ENCODE measurements around the gene GNAT2.

Gene GNAT2

DNA sequence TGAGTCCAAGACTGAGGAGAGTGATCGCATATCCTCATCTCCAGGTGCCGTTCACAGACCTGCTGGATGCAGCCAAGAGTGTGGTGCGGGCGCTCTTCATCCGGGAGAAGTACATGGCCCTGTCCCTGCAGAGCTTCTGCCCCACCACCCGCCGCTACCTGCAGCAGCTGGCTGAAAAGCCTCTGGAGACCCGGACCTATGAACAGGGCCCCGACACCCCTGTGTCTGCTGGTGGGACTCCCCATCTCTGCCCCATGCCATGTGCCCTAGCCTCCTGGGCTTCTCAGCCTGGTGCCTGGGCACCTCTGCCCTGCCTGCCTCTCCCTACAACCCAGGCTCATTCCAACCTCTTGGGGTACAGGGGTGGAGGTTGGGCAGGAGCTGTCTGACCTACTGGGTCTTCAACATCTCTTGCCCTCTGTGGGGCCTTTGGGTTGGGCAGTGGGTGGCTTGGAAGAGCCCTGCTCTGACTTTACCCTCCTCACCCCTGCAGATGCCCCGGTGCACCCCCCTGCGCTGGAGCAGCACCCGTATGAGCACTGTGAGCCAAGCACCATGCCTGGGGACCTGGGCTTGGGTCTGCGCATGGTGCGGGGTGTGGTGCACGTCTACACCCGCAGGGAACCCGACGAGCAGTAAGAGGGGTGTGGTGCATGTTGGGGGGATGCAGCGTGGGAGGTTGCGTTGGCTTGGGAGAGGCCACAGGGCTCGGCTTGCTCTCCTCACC is 7.4 kb upstream of the GNAT2 start:
- DNase-seq, result no peak

DNA sequence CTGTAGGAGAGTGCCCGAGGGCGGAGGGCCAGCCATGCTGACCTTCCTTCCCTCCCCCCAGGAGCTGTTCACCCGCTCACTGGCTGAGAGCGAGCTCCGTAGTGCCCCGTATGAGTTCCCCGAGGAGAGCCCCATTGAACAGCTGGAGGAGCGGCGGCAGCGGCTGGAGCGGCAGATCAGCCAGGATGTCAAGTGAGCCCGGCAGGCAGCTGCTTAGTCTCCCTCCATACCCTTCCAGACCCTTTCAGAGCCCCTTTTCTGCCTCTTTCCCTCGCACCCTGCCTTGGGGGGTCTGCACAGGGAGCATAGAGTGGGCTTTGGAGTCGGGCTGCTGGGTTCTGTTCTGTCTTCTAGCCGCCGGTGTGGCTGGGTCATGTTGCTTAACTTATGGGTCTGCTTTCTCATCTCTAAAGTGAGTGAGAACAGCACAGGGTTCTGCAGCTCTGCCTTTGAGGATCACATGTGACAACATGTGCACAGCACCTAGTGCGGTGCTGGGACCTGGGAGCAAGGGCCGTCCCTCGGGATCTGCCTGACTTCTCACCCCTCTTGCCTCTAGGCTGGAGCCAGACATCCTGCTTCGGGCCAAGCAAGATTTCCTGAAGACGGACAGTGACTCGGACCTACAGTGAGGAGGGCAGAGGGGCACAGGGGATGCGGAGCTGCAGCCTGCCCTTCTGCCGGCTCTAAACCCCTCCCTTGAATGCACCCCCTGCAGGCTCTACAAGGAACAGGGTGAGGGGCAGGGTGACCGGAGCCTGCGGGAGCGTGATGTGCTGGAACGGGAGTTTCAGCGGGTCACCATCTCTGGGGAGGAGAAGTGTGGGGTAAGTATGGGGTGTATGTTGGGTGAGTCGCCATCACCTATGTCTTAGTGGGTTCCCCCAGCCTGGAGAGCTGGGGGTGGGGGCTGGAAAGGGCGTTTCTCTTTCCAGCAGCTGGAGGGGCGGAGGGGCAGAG is 6.5 kb upstream of the GNAT2 start:
- no peak for DNase-seq

DNA sequence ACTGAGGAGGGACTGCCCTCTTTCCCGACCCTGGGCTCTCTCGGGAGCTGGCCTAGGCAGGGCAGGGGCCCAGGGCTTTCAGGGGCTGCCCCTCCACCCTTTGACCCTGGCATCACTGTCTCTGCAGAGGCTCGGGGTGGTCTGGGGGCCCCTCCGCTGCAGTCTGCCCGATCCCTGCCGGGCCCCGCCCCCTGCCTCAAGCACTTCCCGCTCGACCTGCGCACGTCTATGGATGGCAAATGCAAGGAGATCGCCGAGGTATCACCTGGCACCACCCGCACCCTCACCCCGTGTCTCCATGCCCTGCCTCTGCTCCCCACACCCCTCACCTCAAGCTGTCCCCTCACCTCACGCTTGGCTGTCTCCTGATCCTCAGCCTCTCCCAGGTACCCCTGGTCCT is 5.8 kb upstream of the GNAT2 start:
- no peak for DNase-seq

DNA sequence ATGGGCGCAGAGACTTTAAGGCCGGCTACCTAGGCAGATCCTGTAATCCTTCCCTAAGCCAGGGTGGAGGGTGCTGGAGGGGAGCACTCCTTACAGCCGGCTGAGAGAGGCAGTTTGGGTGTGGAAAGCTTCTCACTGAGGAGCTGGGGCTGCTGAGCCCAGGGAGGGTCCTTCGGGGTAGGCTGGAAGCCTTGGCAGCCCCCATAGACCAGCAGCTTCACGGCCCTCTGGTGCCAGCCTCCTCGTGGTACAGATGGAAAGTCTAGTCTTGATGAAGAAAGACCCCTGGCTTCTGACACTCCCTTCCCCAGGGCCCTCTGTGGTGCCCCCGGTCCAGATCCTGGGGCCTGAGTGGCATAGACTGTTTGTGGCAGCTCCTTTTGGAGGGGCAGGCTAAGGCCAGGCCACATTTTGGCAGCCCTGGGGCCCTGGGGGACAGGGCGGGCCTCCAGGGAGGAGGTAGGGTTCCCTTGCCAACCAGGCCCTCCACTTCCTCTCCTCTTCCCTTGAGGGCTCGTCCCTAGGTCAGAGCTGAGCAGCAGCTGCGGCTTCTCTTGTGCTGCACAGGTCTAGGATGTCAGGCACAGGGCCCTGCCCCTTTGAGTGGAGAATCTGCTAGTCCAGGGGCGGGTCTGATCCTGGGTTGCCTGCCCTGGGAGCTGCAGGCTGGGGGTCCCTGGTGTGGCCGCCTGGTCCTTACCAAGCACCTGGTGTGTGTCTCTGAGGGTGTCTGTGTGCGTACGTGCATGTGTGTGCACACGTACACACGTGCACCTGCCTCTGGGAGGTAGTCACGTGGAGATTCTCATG is 5.0 kb upstream of the GNAT2 start:
- DNase-seq, result no peak

DNA sequence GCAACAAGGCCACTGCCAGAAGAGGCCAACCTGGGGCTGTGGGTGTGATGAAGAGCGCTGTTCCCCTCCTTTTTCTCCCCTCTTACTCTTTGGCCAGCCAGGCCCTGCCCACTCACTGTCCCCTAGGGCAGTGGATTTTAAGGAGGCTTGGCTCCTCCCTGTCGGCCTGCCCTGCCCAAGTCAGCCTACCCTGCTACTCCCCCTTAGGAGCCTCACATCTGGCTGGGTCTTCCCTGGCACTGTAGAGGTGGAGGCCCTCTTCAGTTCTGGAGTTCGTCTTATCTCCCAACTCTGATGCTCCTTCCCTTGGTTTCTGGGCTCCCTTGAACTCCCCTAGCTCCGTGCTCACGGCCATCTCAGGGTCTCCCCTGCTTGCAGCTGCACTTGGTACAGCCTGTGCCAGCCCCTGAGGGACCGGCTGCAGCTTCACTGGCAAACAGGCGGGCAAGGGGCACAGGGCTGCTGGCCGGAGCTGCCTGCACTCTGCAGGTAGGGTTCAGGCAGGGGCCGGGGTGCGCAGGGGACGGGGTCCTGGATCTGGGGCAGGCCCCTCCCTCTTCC is 4.3 kb upstream of the GNAT2 start:
- no peak for DNase-seq

DNA sequence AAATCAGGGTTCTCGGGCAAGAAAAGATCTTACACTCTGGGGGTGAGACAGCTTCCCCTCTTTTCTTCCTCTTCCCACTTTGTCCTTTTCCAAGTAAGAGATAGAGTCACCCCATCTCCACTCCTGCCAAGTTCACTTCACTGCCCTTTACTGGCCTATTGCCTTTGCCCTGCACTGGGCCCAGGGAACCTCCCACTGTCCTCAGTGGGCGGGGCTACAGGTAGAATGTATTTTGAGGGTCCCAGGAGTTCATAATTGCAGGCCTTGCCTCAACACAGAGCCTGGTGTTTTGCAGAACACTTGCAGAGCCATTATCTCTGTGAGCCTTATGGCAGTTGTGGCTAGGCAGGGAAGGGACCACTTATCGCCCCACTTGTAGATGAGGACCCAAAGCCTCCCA is 3.5 kb upstream of the GNAT2 start:
- DNase-seq, result no peak

DNA sequence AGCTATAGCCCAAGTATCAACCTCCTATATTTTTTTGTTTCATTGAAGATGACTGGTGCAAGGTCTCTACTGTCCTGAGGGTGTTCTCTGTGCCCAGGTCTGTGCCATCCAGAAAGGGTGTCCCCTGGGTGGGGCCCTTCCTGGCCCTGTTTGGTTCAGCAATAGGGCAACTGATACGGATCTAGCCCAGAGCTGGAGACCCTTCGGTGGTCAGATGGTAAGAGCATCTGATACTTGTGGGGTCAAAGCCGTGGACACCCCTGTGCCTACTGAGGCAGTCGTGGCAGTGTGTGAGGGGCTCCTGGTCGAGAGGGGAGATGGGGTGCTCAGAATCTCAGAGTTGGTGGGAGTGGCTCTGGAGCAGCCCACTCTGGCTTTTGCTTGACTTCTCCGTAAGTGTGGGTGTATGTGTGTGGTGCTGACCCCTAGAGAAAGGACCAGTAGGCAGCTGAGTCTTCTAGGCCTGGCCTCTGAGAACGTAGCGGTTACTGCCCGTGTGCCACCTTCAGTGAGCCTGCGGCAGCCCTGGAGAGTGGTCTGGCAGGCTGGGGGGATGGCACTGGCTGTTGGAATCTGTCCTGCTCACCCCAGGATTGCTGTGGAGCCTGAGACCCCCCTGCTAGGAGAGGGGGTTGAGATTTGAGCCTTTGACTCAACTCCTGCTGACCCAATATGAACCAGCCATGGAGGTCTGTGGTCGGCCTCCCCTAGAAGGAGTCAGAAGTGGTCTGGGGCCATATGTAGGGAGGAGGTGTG is 2.9 kb upstream of the GNAT2 start:
- no peak for DNase-seq

DNA sequence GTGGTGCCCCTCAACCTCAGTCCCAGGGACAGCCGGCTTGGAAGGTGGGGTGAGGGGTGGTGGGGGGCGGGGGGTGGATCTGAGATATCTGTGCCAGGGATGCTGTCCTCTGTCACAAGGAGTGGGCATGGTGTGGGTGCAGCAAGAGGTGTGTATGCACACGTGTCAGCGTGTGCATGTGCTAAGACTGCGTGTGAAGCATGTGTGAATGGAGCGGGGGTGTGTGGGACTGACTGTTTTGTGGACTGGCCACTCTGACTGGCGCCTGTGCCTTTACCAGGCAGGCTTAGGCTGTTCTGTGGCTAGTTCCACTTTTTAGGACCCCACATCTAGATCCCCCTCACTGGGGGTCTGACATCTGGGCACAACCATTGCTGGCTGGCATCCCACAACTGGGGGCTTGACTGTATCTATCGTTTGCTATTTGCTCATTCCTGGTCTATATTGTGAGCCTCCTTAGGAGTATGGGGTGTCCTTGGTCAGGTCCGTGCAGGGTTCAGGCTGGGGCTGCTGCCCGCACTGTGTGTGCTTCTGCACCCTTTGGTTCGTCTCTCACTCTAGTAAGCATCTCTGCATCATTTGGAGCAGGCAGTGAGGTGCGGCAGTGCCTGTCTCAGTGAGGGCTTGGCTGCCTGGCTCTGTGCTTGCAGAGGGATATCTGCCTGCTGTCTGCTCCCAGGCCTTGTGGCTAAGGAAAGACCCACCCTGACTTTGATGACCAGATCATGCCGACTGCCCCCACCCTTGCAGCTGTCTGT is 2.1 kb upstream of the GNAT2 start:
- no peak for DNase-seq

DNA sequence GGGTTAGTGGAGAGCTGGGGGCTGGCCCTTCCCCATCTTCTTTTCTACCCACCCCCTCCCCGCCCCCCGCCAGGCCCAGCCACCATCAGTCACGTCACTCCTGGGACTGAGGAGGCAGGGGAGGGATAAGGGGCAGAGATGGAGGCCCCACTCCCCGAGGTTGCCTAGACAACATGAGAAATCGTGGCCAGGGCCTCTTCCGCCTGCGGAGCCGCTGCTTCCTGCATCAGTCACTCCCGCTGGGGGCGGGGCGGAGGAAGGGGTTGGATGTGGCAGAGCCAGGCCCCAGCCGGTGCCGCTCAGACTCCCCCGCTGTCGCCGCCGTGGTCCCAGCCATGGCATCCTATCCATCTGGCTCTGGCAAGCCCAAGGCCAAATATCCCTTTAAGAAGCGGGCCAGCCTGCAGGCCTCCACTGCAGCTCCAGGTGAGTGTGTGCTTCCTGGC is 1.4 kb upstream of the GNAT2 start:
- DNase-seq, result peak; percentile 68 to 72

DNA sequence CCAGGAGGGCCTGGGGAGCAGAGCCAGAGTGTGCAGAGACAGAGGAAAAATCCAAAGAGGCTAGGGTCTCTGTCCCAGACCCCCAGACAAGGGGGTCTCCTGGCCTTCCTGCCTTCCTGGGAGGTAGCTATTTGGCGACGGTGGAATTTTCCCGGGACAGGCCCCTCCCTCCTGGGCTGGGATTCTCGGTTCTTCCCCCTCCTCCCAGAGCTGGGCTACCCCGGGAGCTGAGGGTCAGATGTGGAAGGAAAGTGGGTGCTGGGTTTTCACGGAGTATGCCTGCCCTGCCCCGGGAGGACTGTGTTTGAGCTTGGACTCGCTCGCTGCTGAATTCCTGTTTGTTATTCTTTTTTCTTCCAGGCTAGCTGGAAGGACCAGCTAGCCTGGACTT is 980 bp upstream of the GNAT2 start:
- DNase-seq, result no peak

DNA sequence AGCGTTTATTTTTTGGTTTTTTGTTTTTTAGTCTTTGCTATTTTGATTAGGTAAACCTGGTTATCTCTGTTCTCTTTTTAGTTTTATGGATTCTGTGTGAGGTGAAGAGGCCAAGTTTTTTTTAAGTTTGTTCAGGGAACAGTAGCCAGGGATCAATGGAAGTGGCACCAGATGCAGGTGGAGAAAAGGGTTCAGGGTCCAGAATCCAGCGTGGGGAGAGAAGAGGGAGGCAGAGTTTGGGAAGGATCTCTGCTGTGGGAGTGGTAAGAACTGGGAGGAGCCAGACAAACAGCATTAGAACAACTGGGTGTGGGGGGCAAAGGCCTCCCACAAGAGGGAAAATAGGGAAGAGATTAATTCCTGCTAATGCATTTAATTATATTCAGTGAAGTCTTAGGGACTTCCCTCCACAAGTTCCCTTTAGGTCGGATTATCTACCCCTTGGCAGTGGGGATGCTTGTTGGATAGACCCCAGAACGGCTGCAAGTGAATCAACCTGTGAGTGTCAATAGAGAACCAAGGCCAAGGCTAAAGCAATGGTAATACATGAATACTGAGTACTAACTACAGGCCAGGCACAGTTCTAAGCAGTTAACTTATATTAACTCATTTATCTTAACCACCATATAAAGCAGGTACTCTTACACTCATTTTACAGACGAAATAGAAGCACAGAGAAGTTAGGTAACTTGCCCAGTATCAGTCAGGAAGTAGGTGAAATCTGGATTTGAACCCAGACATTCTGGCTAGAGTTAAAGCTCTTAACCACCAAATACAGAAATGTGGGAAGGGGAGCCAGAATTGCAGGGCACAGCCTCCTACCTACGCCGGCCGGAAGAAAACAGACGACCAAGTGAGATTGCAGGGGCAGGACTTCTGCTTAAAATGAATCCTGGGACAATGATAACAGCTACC is 498 bp downstream of the GNAT2 start:
- no peak for DNase-seq

DNA sequence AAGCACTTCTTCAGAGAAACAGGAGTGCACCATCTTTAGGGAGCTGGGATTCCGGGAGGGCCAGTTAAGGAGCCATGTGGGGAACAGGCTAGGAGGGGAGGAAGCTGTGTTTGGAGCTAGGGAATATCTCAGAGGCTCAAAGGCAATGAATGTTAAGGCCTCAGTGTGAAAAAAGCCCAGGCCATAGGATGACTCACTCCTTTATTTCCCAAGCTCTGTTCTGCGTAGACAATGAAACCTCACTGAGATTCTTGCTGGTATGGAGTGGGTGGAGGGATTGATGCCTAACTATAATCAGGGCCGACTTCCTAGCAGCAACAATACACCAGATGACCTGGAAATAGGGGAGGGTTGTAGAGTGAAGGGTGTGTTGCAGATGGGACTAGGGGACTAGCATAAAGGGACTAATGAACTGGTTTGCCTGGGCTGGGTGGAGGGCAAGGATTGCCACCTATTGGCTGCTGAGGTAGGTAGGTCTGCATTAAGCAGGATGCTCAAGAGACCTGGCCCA is 2.1 kb downstream of the GNAT2 start:
- no peak for DNase-seq

DNA sequence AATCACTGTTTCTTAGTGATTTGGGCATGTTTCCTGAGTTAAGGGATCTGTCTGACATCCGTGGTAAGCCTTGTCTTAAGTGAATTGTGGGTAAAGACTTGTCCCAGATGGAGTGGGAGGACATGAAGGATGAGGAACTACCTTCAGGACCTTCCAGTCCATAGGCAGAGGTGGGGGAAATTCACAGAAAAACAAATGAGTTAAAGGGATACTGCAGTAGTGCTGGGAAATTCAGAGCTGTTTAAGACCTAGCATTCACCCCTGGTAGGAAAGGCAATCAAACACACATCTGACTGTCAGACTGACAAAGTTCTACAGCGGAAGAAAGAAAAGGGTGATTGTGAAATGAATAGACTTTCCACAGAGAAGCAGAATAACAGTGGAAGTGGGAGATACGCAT is 3.0 kb downstream of the GNAT2 start:
- no peak for DNase-seq

DNA sequence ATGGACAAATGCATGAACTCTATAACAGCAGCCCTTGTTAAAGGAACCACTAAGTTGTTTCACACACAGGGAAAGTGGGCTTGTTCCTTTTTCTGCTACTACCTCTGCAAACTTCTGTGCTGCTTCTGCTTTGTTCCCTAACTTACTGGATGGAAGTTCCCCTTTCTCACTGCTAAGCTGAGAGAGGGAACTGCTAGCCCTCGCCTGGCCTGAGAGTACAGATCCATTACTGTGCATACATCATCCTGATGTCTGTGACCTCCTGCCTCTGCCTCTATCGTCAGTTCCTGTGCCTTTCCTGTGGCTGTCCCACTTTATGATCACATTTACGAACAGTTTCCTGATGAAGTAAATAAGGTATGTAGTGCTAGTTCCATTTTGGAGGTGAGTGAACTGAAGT is 3.5 kb downstream of the GNAT2 start:
- no peak for DNase-seq

DNA sequence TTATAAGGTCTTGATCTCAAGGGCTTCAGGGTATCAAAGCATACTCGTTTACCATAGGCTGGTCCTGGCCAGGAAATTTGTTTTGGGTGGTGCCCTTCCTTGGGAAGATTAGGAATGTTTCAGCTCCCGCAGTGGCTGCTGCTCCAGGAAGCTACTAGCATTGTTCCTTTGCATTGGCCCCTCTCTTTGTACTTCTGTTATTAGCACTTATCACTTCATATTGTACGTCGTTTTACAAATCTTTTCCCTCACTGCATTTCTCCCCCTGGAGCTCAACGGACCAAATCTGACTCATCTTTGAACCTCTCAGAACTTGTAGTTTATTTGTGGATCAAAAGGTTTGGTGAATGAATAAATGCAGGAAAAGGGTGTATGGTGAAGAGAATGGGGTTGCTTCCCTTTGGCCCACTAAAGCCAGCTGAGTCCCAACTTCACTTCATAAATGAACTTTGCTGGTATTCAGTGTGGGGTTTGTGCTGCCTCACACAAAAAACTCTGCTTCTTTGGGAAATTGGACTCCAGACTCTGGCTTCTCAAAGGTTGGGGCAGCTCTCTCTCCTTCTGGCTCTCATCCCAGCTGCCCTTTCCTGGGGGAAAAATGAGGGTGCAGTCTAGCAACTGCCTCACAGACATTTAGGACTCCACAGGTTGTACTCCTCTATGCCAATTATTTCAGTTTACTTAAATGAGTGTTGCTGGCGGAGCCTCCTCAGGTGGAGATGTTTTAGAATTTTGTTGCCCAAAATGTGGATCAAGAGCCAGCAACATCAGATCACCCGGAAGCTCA is 5.9 kb downstream of the GNAT2 start:
- no peak for DNase-seq

DNA sequence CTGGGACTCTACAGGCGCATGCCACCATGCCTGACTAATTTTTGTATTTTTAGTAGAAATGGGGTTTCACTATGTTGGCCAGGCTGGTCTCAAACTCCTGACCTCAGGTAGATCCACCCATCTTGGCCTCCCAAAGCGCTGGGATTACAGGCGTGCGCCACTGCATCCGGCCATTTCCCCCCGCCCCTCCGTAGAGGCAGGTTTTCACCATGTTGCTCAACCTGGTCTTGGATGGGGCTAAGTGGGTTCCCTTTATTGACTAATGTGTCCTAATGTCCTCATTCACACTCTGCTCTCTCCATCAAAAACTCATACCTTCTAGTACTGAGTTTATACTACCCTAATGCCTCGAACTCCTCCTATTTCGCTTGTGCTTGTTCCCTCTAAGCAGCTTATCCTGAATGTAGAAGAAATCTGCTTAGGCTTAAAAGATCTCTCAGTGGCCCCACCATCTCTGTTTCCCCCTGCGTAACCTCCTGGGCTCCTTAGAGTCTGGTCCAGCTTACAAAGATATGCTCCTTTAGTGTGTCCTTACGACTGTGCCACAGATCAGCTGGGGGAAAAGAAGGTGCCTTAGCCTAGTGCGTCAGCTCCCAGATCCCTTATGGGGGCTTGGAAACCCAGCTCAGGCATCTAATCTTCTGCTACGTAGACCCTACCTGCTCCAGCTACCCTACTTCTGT is 8.0 kb downstream of the GNAT2 start:
- no peak for DNase-seq

DNA sequence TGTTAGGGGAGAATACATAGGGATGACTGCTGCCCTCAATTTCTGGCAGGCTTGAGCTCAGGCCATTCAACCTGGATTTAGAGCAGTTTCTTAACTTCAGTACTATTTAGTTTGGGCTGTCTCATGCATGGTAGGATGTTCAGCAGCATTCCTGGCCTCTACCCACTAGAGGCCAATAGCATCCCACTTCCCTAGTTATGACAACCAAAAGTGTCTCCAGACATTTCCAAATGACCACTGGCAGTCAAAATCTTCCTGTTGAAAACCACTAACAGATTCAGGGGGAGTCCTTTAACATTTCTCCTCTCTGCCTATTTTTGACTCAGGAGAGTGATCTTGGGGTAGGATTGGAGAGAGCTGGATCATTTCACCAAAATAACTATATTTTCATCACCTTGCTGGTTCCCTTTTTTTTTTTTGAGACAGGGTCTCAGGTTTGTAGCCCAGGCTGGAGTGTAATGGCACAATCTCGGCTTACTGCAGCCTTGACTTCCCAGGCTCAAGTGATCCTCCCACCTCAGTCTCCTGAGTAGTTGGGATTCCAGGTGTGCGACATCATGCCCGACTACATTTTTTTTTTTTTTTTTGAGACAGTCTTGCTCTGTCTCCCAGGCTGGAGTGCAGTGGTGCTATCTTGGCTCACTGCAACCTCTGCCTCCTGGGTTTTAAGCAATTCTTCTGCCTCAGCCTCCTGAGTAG is 8.7 kb downstream of the GNAT2 start:
- no peak for DNase-seq

DNA sequence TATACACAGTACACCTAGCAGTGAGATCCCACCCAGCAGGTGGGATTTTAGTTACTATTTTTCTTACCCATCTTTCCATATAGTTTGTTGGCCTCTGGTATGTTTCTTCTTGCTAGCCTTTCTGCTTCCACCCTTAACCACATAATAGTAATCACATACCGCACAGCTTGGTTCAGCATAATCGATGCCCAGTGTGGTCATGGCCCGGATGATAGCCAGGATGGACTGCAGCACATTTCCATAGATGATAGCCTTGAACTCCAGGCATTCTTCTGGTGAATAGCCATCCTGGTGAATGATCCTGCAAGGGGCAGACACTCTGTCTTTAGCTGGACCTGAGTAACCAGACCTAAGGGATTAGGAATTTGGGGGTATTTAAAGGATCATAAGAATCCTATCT is 9.5 kb downstream of the GNAT2 start:
- no peak for DNase-seq
